B cell (primary cell): ENCODE data around the gene NCOA5.

ENCODE experiments used
- EZH2 ChIP-seq: IDR thresholded peaks from 2 replicates; pipeline ENCODE4 v1.6.1; 2012; ENCODE audit warnings: borderline replicate concordance, low read depth, mild to moderate bottlenecking, moderate library complexity, low read length; ENCODE audit not compliant: insufficient read depth, poor library complexity, severe bottlenecking
- TF ChIP-seq, protein P1 (sequence below): fragments of 200-600 bp; IDR thresholded peaks from one replicate; pipeline ENCODE4 v1.8.0; 2022; ENCODE audit warnings: antibody characterized with exemption, mild to moderate bottlenecking

DNA sequence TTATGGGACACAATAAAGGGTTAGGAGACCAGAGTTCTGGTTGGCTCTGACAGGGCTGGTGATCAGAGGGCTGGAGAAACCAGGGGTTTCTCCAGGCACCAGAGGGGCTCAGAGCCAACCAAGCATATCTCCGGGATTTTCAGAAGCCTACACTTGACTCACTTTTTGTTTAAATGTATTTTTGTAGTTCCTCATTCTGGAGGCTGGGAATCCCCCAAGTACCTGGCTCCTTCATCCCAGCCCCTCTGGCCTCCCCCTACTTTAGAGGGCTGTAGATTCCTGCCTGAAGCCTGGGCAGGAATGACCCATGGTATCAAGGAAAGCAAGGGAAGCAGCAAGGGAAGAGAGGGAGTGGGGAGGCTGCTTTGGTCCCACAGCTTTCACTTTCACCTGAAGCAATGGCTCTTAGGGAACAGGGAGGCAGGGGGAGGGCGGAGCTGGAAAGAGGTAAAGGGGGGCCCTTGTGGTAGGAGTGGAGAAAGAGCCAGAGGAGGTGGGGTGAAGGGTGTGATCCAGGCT lies 29.3 kb upstream of the NCOA5 start:
- TF ChIP-seq, protein P1, sequence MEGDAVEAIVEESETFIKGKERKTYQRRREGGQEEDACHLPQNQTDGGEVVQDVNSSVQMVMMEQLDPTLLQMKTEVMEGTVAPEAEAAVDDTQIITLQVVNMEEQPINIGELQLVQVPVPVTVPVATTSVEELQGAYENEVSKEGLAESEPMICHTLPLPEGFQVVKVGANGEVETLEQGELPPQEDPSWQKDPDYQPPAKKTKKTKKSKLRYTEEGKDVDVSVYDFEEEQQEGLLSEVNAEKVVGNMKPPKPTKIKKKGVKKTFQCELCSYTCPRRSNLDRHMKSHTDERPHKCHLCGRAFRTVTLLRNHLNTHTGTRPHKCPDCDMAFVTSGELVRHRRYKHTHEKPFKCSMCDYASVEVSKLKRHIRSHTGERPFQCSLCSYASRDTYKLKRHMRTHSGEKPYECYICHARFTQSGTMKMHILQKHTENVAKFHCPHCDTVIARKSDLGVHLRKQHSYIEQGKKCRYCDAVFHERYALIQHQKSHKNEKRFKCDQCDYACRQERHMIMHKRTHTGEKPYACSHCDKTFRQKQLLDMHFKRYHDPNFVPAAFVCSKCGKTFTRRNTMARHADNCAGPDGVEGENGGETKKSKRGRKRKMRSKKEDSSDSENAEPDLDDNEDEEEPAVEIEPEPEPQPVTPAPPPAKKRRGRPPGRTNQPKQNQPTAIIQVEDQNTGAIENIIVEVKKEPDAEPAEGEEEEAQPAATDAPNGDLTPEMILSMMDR, result no peak
- no peak for TF ChIP-seq EZH2
